NCI-H1048 (cell line): Measurements from ENCODE around the gene LCOR.
"Not testable (repeated sequence)": the region's sequence is repeated elsewhere in the genome, so short reads cannot be mapped to it uniquely, and the experiment has no call there.

ENCODE experiments used
- DNase-seq: peaks from one replicate; lab custom pipeline; 2025; lab: John Stamatoyannopoulos, UW

The LCOR gene

DNA sequence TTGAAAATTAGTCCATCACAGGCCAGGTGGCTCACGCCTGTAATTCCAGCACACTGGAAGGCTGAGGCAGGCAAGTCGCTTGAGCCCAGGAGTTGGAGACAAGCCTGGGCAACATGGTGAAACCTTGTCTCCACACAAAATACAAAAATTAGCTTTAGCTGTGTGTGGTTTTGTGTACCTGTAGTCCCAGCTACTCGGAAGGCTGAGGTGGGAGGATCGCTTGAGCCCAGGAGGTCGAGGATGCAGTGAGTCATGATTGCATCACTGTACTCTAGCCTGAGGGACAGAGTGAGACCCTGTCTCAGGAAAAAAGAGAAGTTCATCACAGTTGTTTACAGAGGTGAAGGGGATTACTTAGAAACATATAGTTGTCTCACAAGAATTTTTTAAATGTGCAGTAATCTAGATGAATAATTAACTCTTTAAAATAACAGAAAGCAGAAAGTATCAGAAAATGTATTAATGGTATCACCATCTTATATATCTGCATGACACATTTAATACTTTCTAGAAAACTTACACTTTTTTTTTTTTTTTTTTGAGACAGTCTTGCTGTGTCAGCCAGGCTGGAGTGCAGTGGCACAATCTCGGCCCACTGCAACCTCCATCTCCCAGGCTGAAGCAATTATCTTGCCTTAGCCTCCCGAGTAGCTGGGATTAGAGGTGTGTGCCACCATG lies 8.9 kb downstream of the LCOR start:
- DNase-seq, result no peak

DNA sequence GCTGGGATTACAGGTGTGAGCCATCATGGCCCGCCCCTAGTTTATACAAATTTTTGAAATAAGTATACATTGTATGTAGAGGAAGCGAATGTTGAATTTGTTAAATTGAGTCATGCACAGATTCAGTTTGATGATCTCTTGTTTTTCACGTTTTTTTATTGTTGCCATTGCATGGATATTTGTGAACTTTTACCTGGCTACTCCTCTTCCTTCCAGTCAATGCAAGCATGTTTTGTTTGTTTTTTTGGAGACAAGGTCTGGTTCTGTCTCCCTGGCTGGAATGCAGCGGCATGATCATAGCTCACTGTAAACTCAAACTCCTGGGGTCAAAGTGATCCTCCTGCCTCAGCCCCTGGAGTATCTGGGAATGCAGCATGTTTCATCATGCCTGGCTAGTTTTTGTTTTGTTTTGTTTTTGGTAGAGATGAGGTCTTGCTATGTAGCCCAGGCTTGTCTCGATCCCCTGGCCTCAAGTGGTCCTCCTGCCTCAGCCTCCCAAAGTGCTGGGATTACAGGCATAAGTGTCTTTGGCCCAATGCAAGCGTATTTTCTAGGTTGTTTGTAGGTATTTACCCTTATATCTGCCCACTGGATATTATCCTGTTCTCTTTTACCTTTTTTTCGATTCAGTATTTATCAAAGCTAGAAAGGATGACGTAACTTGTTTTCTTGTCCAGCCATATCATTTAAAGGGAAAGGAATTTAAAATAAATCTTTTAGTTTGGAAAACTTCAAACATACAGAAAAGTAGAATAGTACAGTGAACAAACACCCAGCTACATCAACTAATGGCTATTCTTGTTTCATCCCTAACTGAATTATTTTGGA lies 11.0 kb downstream of the LCOR start:
- DNase-seq, result no peak

DNA sequence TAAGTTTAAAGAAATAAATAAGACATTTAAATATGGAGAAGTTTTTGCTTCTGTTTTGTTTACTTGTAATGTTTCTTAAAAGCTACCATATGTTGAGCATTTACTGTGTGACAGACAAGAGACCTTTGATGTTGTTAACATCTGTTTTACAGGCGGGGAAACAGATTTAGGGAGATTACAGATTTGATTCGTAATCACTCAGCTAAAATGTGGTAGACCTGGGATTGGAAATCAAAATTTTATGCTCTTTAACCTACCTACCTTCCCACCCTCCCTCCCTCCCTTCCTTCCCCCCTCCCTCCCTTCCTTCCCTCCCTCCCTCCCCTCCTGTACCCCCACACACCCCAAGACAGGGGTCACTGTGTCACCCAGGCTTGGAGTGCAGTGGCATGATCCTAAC lies 11.7 kb downstream of the LCOR start:
- DNase-seq, result no peak

DNA sequence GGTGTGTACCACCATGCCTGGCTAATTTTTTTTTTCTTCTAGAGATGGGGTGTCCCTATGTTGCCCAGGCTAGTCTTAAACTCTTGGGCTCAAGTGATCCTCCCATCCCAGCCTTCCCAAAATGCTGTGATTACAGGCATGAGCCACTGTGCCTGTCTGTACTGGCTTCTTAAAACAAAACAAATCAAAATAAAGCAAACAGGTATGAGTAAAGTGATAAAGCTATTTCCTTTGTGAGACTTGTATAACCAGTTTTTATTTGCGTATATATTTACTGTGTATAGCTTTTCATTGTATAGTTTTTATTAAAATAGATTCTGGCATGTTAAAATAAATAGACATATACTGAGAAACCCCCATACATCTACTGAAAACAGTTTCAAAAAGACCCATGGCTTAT lies 14.3 kb downstream of the LCOR start:
- DNase-seq, result no peak

DNA sequence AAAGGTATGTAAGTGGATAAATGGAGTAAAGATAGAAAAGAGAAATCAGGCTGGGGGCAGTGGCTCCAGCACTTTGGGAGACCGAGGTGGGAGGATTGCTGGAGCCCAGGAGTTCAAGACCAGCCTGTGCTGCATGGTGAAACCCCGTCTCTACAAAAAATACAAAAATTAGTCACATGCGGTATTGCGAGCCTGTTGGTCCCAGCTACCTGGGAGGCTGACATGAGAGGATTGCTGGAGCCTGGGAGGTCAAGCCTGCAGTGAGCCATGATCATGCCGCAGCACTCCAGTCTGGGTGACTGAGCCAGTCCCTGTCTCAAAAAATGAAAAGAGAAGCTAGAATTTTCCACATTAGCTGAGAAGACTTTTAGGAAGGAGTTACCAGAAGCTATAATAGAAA lies 14.8 kb downstream of the LCOR start:
- DNase-seq, result no peak

DNA sequence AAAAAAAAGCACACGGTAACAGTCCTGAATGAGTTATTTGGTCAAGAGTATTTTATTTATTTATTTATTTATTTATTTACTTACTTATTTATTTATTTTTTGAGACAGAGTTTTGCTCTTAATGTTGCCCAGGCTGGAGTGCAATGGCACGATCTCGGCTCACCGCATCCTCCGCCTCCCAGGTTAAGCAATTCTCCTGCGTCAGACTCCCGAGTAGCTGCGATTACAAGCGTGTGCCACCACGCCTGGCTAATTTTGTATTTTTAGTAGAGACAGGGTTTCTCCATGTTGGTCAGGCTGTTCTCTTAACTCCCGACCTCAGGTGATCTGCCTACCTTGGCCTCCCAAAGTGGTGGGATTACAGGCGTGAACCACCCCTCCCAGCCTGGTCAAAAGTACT lies 15.3 kb downstream of the LCOR start:
- not testable (repeated sequence) for DNase-seq

DNA sequence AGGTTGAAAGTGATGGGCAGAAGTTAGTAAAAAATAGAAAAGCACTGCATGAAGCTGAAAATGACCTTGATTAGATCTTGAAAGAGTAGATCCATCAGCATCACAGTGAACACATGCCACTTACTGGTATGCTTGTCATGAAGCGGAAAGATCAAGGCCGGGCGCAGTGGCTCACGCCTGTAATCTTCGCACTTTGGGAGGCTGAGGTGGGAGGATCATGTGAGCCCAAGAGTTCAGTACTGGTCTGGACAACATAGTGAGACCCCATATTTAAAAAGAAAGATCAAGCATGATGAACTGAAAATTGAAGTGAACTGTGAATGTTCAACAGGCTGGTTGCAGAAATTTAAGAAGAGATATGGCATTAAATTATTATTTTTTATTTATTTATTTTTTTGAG lies 18.0 kb downstream of the LCOR start:
- no peak for DNase-seq

DNA sequence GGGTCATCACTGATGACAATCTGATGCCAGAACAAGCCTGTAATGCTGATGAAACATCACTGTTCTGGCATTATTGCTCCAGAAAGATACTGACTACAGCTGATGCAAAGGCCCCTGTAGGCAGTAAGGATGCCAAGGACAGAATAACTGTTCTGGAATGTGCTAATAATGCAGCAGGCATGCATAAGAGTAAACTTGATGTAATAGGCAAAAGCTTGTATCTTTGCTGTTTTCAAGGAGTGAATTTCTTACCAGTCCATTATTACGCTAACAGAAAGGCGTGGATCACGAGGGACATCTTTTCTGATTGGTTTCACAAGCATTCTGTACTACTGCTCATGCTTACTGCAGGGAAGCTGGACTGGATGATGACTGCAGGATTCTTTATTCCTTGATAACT lies 18.7 kb downstream of the LCOR start:
- DNase-seq, result no peak

DNA sequence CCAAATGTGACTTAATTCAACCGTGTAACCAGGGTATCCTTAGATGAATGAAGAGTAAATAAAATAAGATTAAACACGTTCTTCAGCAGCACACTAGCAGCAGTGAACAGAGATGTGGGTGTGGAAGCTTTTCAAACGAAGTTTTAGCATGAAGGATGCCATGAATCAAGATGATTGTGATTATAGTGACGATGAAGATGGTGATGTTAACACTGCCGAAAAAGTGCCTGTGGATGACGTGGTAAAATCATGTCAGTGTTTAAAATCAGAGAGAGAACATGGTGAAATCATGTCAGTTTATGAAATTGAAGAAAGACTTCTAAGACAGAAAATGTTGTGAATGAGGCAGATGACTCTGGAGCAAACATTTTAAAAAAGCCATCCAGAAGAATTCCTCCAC lies 19.2 kb downstream of the LCOR start:
- no peak for DNase-seq

DNA sequence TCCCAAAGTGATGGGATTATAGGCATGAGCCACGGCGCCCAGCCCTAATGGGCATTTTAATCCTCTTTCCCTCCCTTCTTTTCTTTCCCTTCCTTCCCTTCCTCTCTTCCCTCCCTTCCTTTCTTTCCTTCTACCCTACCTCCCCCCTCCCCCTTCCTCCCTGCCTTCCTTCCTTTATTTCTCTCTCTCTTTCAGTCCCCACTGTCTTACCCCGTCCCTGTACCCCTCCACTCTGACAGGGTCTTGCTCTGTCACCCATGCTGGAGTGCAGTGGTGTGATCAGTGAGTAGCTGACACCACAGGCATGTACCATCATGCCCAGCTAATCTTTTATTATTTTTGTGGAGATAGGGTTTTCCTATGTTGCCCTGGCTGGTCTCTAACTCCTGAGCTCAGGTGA lies 24.2 kb downstream of the LCOR start:
- DNase-seq, result no peak

DNA sequence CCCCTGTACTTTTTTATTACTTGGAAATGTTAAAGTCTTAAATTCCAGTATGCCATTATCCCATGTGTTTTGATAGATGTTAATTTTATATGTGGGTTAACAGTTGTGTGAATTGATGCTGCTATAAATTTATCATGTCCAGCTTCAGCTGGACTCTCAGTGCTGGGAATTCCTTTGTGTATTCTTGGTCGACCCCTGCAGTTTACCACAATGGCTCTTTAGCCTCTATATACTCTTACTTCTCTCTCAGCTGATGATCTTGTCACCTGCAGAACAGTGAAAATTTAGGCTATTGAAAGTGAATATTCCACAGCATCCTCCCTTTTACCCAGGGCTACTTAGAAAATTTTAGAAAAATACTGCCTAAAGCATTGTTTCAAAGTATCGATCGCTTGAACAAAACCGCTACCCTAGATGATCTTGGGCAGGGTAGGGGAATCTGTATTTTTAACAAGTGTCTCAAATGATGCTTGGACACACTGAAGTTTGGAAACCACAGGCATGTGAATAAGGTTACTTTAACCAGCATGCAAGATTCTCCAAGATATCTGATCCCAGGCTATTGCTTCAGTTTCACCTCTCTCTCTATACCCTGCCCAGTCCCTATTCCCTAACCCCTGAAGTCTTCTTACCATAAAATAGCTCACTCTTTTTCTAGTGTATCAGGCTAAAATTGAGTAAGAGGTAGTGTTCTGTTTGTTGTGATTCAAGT lies 25.4 kb downstream of the LCOR start:
- DNase-seq, result no peak

DNA sequence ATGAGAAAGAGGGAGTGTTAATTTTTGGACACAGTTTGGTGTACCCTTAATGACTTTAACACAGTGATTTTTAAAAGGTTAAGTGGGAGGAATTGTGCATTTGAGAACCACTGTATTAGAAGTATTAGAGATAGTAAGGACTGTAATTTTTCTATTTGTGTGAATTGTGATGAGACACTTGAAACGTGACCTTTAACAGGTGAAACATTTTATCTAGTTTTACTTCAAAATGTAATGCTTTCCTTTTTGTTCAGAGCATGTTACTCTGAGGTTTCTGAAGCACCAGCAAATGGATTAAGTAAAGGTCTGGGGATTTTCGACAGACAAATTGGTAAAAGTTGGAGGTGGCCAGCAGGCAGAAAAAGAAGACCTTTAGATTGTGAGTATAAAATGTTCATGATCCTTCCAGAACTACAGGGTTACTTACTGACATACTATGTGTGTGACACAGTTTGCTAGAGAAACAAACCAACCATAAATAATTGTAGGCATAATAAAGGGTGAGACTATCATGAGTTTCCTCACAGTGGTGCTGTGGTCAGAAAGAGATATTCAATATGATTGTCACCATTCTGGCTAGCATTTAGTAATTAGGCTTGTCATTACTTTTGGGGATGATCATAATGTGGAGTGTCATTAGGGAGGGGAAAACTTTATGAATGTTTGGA lies 26.1 kb downstream of the LCOR start:
- DNase-seq, result no peak

DNA sequence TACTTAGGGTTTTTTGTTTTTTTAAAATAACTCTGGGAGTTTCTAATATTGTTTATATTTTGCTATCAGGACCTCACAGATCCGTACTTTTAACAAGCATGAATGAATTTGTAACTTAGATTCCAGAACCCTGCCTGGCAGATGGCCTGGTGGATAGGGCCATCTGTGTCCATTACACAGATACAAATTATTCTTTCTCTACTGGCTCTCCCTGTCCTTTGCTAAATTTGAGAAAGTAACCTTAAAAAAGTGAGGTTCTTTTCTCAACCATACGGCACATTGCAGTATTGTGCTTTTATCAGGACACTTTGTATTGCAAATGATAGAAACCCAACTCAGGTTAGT lies 26.6 kb downstream of the LCOR start:
- DNase-seq, result no peak

DNA sequence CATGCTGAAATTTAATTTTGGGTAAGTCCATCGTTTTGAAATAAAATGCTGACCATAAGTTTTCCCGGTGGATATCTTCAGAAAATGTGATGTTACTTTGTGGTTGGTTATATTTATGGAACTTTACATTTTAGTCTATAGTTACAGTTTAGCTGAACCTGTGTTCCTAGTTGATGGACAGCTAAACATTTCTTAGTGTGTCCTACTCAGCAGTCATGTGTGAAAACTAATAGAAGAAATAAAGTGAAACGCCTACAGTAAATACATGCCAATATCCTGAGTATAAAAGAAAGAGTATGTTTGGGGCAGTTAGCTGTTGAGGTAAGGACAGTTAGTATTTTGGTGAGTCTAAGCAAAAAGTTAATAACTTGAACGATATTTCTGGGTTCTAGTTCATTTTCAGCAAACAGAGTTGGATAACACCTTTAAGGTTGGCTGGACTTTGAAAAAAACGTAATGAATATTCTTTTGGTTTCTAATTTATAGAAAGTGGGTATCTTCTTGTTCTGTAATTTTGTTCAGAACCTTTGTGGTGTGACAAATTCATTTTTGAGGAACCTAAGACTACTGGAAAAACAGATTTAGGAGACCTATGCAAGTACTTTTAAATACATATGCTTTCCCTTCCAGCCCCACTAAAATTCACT lies 28.7 kb downstream of the LCOR start:
- DNase-seq, result no peak

DNA sequence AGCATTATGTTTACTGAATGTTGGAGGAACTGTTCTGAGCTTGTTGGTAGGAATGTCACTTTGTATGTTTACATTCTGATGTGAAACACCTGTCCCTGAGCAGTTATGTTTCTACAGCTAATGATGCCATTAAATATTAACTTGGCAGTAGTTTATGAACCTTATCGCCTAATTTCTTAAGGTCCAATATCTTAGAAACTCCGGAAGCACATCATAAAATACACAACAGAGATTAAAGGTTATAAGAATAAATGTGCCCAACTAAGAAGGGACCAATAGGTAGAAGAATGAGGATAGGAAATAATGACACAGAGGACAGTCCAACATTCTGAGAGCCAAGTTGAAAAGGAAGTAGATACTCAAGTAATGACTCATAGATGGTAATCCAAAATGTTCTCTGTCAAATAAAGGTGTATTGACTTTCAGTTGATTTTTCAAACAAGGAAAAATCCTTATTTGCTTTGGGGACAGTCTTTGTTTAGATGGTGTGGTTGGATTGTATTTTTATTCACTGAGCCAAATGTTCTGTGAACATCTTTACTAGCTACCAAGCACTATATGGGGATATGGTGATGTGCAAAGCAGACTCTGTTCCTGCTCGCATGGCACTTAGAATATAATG lies 31.9 kb downstream of the LCOR start:
- no peak for DNase-seq

DNA sequence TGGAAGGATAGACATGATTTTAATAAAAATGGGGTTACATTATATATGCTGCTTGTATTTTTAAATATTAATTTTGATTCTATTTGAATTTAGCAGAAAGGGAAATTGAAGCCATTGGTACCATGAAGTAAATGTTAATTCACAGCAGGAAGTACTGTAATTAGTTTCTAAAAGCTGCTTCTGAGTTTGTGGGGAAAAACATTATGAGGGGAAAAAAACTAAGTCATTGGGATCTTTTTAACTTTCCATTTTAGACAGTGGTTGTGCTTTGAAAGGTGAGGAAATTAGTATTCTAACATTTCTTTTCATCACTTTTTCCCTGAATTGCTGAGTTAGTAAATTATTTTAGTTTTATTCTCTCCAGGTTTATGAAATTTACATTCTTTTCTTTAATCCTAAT lies 41.0 kb downstream of the LCOR start:
- DNase-seq, result no peak

DNA sequence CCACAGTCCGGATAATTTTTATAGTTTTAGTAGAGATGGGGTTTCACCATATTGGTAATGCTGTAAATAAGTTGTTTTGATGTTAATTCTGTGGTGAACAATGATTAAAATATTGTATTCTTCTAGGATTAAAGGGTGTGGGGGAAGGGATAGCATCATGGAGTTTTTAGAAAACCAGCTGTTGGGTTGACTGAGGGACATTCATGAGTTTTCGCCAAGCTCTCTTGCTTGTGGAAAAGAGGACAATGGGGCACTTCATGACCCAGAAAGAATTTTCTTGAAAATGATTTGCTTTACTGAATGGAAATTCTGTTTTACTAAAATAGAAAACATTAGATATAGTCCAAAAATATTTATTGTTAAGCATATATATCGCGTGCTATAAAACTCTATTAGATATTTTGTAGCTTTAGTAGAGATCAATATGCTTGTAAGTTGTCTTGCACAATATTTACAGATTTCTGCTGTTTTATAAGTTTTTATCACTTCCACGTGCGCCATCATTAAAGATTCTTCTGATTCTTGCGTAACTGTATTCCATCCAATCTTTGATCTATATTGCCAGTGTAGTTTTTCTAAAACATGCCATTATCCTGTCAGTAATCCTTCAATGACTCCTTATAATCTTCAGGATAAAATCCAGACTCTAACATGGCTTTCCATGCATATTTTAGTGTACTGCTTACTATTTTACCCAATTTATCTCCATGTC lies 41.8 kb downstream of the LCOR start:
- DNase-seq, result no peak

DNA sequence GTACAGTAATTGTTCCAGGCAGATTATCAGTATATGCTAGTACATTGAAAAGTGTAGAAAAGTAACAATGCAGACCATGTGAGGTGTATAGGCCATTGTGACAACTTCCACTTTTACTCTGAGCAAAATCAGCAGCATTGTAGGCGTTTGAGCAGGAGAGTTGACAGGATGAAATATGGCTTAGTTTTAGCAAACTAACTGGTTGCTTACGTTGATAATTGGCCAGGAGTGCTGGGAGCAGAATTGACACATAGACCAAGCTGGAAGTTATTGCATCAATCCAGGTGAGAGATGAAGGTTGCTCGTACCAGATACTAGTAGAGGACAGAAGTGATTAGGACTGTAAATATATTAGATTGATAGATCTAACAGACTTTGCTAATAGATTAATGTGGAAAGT lies 46.0 kb downstream of the LCOR start:
- DNase-seq, result no peak

DNA sequence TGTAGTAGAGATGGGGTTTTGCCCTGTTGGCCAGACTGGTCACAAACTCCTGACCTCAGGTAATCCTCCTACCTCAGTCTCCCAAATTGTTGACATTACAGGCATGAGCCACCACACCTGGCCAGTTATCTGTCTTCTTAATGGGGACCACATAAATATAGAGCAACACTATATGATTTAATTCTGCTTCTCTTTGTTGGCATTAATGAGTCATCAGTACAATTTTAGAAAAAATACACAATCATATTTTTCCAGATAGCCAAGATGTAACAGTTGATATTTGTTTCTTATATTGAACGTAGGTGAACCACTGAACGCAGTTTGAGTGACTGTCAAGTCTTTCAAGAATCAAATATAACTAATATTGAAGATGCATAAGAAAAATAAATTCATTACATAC lies 48.5 kb downstream of the LCOR start:
- no peak for DNase-seq

DNA sequence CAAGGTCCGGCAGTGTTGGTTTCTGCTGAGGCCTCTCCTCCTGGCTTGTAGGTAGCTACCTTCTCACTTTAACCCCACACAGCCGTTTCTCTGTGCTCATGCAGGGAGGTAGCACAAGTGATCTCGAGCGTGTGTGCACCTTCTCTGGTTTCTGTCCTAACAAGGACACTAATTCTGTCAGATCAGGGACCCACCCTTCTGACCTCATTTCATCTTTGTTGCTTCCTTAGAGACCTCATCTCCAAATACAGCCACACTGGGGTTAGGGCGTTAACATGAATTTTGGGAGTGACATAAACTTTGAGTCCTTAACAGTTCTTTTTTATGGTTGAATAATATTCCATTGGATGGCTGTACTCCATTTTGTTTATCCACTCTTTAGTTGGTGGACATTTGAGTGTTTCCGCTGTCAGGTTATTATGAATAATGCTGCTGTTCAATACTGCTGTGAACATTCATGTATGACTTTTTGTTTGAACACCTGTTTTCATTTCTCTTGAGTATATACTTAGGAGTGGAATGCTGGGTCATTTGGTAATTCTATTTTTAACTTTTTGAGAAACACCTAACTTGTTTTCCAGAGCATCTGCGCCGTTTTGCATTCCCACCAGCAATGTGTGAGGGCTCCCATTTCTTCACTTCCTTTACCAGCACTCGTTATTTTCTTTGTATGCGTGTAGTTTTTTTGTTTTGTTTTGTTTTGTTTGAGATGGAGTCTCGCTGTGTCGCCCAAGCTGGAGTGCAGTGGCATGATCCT lies 57.5 kb downstream of the LCOR start:
- no peak for DNase-seq

DNA sequence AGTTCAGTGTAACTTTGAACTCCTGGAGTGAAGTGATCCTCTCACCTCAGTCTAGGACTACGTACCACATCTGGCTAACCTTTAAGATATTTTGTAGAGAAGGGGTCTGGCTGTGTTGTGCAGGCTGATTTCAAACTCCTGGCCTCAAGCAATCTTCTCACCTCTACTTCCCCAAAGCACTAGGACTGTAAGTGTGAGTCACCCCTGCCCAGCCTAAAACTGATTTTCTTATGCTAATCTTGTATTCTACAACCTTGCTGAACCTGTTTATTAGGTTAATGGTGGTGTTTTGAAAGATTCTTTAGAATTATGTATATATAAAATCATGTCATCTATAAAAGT lies 58.0 kb downstream of the LCOR start:
- DNase-seq, result no peak
